Fibroblast of pulmonary artery (primary cell): ENCODE results near the gene MAN2A1.
A peak's percentile ranks its signal among the peaks of the same experiment; 100 is the strongest.

ENCODE experiments used
- DNase-seq: peaks from one replicate; pipeline ENCODE4 v3.0.0-alpha.2; 2010; ENCODE audit warnings: low read depth
- H3K4me3 ChIP-seq: replicated peaks from 2 replicates; pipeline ENCODE4 v1.5.1; 2011; ENCODE audit warnings: low read depth, mild to moderate bottlenecking, control low read depth, low read length, moderate library complexity
- TF ChIP-seq, protein P1 (sequence below): IDR thresholded peaks from 2 replicates; pipeline ENCODE4 v1.5.1; 2011; ENCODE audit warnings: mild to moderate bottlenecking, control low read depth, low read length, inconsistent platforms; ENCODE audit errors: missing control alignments

MAN2A1 gene

DNA sequence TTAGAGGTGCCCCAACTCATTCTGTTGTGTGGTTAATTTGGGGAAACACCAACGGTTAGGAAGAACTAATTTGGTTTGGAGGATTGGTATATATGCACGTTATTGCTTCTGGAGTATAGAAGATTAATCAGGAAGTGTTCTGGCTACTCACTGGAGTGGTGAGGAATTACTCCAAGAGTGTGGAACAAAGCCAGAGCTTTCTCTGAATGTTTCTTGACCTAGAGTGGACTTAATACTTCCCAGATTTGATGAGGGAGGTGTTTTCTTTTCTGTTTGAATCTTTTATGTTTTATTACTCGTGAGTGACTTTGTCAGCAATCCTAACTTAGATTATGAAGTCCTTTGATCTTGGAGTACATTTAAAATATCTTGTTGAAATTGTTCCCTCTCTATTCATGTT lies 163.7 kb downstream of the MAN2A1 start:
- DNase-seq = no peak
- no peak overlapping the region for H3K4me3 ChIP-seq
- TF ChIP-seq, protein P1, sequence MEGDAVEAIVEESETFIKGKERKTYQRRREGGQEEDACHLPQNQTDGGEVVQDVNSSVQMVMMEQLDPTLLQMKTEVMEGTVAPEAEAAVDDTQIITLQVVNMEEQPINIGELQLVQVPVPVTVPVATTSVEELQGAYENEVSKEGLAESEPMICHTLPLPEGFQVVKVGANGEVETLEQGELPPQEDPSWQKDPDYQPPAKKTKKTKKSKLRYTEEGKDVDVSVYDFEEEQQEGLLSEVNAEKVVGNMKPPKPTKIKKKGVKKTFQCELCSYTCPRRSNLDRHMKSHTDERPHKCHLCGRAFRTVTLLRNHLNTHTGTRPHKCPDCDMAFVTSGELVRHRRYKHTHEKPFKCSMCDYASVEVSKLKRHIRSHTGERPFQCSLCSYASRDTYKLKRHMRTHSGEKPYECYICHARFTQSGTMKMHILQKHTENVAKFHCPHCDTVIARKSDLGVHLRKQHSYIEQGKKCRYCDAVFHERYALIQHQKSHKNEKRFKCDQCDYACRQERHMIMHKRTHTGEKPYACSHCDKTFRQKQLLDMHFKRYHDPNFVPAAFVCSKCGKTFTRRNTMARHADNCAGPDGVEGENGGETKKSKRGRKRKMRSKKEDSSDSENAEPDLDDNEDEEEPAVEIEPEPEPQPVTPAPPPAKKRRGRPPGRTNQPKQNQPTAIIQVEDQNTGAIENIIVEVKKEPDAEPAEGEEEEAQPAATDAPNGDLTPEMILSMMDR = no peak

DNA sequence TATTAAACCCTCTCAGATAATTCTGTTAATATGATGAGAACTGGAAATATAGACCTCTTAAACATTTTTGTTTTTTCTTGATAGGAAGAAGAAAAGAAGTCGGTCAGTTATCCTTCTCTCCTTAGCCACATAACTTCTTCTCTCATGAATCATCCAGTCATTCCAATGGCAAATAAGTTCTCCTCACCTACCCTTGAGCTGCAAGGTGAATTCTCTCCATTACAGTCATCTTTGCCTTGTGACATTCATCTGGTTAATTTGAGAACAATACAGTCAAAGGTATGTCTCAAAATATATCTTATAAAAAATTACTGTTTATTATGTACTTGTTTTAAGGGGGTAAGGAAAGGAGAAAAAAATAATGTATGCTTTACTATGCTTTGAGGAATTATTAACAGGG lies 165.3 kb downstream of the MAN2A1 start:
- TF ChIP-seq, protein P1 = no peak
- H3K4me3 ChIP-seq = no peak overlapping the region
- no peak for DNase-seq

DNA sequence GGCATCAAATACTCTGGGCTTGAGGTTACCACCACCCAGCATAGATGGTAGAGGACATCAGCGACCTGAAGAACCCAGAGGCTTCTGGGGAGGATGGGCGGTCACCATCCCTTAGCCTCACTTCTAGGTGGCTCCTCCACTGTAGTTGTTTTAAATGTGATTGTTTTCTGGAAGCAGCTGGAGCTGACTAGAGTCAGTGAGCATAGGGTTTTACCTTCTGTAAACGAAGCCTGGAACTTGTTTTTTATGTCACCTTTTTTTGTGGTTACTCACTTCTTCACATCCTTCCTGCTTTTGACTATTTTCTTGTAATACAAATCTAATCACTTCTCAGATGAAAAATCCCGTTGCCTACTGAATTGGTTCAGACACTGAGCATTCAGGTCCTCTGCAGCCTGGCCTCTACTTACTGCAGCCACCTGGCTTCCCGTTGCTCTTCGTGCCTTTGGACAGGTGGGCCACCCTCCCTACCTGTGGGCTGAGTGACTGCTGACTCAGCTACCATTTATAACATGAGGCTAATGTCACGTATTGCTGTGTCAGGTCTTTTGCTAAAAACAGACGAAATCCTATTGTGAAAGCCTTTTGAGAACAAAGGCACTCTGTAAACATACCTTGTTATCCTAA lies 167.8 kb downstream of the MAN2A1 start:
- TF ChIP-seq, protein P1 = no peak
- H3K4me3 ChIP-seq = no peak overlapping the region

DNA sequence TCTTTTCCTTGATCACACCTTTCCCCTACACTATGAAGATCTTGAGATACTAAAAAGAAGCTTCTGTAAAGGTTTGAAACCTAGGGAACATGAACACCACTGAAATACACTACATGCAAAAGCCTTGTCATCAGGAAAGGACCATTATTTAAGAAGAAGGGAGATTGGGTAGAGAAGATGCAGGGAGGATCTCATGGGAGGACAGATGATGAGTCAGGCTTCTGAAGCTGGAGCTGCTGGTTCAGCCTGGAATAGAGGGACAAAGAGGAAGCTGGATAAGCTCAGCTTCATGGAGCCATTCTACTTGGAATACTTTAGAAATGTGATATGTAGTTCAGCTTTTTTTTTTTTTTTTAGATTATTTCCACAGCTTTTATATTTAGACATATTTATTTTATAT lies 169.8 kb downstream of the MAN2A1 start:
- peak; percentile 21 for DNase-seq
- TF ChIP-seq, protein P1 = no peak
- no peak overlapping the region for H3K4me3 ChIP-seq

More for the DNA sequence above, 167.8 kb downstream of the MAN2A1 start:
- DNase-seq = no peak

DNA sequence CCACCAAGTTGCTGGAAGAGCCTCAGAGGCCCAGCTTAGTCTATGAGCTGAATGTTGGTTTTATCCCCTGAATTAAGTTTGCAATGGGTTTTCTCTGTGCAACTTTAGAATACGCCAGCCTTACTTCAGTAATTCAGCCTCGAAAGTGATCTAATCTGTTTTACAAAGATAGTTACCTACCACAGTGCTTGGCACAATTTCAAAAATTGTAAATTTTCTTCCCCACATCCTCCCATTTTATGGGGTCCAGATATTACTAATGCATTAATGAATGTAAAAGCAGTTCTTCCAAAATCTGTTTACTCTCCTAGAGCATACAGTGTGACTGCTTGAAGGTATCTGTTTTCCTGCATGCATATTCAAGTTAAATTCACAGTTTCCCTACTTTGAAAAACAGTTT lies 172.6 kb downstream of the MAN2A1 start:
- DNase-seq = no peak
- no peak overlapping the region for H3K4me3 ChIP-seq
- TF ChIP-seq, protein P1 = no peak

DNA sequence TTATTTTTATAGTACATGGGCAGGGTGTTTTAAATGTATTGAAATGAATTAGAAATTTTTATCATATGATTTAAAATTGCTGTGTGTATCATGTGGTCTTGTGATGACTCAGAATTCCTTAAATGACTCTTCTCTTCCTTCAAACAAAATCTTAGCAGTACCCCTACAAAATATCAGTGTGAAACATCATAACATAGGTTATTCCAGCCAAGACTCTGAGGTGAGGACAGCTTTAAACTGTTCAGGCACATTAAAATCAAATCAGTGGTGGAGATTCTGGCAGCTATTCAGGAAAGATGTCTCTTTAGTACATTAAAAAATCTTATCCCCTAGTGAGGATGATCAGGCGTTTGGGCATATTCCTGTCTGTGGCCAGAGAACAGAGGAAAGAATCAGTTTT lies 174.0 kb downstream of the MAN2A1 start:
- peak; percentile 42 for DNase-seq
- TF ChIP-seq, protein P1 = no peak
- H3K4me3 ChIP-seq = no peak overlapping the region

DNA sequence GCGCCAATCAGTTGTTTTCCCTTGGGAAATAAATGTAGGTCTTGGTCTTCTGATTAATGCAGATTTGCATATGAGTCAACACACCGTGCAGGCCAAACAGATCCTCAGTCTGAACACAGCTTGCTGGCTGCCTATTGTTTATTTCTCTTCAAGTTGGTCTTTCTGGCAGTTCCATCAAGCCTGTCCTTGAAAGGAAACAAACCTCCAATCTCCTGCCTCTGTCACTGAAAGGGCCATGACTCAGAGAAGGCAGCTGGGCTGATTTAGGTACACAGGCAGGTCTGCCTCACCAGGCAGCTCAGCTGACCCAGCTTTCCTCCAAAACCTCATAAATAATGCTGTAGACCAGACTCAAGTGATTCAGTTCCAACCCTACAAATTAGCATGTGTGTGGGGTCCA lies 175.9 kb downstream of the MAN2A1 start:
- TF ChIP-seq, protein P1 = no peak

More for the DNA sequence above, 175.9 kb downstream of the MAN2A1 start:
- peak; percentile 97 for DNase-seq
- no peak overlapping the region for H3K4me3 ChIP-seq
